GM12878 (cell line): Measurements from ENCODE around the gene SMIM7. TPM values are rescaled to one million over a fixed set of nuclear protein-coding genes. Genes with fewer than 3 reads are reported as not detected.

Experiments
- CREM ChIP-seq: IDR thresholded peaks from 2 replicates; pipeline ENCODE4 v1.6.1; 2014; ENCODE audit warnings: antibody characterized with exemption, low read depth
- DPF2 ChIP-seq: fragments of 450-650 bp; IDR thresholded peaks from 2 replicates; pipeline ENCODE4 v1.6.1; 2017; ENCODE audit warnings: mild to moderate bottlenecking
- ESRRA ChIP-seq: IDR thresholded peaks from 2 replicates; pipeline ENCODE4 v1.6.1; 2012; ENCODE audit warnings: mild to moderate bottlenecking, low read length, improper control_type of control experiment
- RAD51 ChIP-seq: fragments of 450-650 bp; IDR thresholded peaks from 2 replicates; pipeline ENCODE4 v1.6.1; 2016; ENCODE audit warnings: moderate library complexity, mild to moderate bottlenecking, inconsistent platforms
- SREBF1 ChIP-seq: IDR thresholded peaks from 2 replicates; pipeline ENCODE4 v1.6.1; 2012; ENCODE audit warnings: mild to moderate bottlenecking, low read length
- SRF ChIP-seq, 2 experiments: IDR thresholded peaks; 2 replicates each; pipeline ENCODE4 v1.6.1; 2011; ENCODE audit warnings: low read depth in 2 of 2, low read length in 2 of 2, mild to moderate bottlenecking in 1 of 2, moderate library complexity in 1 of 2
- SUZ12 ChIP-seq: fragments of 200-600 bp; sonication (generic); IDR thresholded peaks from one replicate; pipeline ENCODE4 v1.6.1; 2018; ENCODE audit warnings: antibody characterized with exemption, mild to moderate bottlenecking; ENCODE audit not compliant: unreplicated experiment
- TCF12 ChIP-seq: IDR thresholded peaks from 2 replicates; pipeline ENCODE4 v1.6.1; 2011; ENCODE audit warnings: low read depth, mild to moderate bottlenecking, low read length
- polyA plus RNA-seq, 11 experiments: library from polyadenylated mRNA; depleted of rRNA in 4 of 11; unstranded in 6 of 11; stranded (reverse) in 5 of 11; fragments of >200 nt; fragmentation: Nextera tagmentation in 4 of 11; fragmentation: Illumina TruSeq in 1 of 11; extraction: Ambion mirVana in 4 of 11; extraction: Trizol in 1 of 11; gene quantifications; 1 replicate in 1 of 11; 2 replicates in 10 of 11; pipeline versions ENCODE4 v1.2.1 to v1.2.3, GENCODE V29; 2011 to 2016; ENCODE audit warnings: inconsistent platforms in 2 of 11, missing spikeins in 2 of 11, low read depth in 1 of 11
- total RNA-seq, 4 experiments: library from RNA; depleted of rRNA in 3 of 4; stranded (reverse); fragments of >200 nt in 3 of 4; fragmentation: Illumina TruSeq in 1 of 4; extraction: Trizol in 1 of 4; gene quantifications; 2 replicates each; pipeline versions ENCODE4 v1.2.1 to v1.2.3, GENCODE V29; 2013 to 2021
- TF ChIP-seq, protein P1 (sequence below): fragments of 450-650 bp; IDR thresholded peaks from 2 replicates; pipeline ENCODE4 v1.6.1; 2017; ENCODE audit warnings: mild to moderate bottlenecking, moderate library complexity
- TF ChIP-seq, protein P2 (sequence below): fragments of 450-650 bp; formaldehyde crosslinking; IDR thresholded peaks from 2 replicates; pipeline ENCODE4 v1.4.0; 2020; ENCODE audit warnings: mild to moderate bottlenecking, moderate library complexity
- TF ChIP-seq, protein P3 (sequence below): fragments of 450-650 bp; IDR thresholded peaks from 2 replicates; pipeline ENCODE4 v1.6.1; 2018; ENCODE audit warnings: mild to moderate bottlenecking, low read depth, moderate library complexity; ENCODE audit not compliant: partially characterized antibody
- TF ChIP-seq, protein P4 (sequence below): IDR thresholded peaks from 2 replicates; pipeline ENCODE4 v1.6.1; 2012; ENCODE audit warnings: low read depth, low read length, improper control_type of control experiment
- TF ChIP-seq, protein P5 (sequence below): IDR thresholded peaks from 2 replicates; pipeline ENCODE4 v1.6.1; 2012; ENCODE audit warnings: improper control_type of control experiment, low read depth, low read length; ENCODE audit not compliant: insufficient replicate concordance

The SMIM7 gene
- total and polyA plus RNA-seq, 10 of the 15 experiments (the other 5 are each of a cell fraction or from before 2014, with no cell fraction given): 45.7 to 170 (median 70.8) TPM

DNA sequence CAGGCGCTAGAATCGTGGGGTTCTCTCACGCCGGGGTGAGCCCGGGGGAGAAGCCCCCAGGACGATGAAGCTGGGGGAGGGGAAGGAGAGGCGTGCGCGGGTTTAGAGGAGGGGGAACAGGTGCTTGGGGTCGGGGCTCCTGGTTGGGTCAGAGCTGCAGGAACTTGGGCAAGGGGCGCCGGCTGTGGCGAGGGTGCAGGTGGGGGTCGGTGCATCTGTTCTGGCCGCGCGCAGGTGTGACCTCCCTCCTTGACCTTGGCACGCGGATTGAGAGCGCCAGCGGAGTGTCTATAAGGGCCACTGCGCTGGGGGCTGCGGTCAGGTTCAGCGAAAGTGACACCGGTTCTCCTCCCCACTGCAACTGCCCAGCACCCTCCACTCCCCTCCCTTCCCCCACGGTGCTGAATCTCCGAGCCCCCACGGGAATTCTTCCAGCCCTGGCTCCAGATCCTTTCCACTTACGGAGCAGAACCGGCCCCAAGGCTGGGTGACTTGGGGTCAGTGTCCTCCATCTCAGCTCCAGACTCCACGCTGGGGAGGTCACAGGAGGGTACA, 1.6 kb upstream of the SMIM7 start (continued):
- TF ChIP-seq, protein P1, sequence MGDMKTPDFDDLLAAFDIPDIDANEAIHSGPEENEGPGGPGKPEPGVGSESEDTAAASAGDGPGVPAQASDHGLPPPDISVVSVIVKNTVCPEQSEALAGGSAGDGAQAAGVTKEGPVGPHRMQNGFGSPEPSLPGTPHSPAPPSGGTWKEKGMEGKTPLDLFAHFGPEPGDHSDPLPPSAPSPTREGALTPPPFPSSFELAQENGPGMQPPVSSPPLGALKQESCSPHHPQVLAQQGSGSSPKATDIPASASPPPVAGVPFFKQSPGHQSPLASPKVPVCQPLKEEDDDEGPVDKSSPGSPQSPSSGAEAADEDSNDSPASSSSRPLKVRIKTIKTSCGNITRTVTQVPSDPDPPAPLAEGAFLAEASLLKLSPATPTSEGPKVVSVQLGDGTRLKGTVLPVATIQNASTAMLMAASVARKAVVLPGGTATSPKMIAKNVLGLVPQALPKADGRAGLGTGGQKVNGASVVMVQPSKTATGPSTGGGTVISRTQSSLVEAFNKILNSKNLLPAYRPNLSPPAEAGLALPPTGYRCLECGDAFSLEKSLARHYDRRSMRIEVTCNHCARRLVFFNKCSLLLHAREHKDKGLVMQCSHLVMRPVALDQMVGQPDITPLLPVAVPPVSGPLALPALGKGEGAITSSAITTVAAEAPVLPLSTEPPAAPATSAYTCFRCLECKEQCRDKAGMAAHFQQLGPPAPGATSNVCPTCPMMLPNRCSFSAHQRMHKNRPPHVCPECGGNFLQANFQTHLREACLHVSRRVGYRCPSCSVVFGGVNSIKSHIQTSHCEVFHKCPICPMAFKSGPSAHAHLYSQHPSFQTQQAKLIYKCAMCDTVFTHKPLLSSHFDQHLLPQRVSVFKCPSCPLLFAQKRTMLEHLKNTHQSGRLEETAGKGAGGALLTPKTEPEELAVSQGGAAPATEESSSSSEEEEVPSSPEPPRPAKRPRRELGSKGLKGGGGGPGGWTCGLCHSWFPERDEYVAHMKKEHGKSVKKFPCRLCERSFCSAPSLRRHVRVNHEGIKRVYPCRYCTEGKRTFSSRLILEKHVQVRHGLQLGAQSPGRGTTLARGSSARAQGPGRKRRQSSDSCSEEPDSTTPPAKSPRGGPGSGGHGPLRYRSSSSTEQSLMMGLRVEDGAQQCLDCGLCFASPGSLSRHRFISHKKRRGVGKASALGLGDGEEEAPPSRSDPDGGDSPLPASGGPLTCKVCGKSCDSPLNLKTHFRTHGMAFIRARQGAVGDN: no peak
- TF ChIP-seq, protein P2, sequence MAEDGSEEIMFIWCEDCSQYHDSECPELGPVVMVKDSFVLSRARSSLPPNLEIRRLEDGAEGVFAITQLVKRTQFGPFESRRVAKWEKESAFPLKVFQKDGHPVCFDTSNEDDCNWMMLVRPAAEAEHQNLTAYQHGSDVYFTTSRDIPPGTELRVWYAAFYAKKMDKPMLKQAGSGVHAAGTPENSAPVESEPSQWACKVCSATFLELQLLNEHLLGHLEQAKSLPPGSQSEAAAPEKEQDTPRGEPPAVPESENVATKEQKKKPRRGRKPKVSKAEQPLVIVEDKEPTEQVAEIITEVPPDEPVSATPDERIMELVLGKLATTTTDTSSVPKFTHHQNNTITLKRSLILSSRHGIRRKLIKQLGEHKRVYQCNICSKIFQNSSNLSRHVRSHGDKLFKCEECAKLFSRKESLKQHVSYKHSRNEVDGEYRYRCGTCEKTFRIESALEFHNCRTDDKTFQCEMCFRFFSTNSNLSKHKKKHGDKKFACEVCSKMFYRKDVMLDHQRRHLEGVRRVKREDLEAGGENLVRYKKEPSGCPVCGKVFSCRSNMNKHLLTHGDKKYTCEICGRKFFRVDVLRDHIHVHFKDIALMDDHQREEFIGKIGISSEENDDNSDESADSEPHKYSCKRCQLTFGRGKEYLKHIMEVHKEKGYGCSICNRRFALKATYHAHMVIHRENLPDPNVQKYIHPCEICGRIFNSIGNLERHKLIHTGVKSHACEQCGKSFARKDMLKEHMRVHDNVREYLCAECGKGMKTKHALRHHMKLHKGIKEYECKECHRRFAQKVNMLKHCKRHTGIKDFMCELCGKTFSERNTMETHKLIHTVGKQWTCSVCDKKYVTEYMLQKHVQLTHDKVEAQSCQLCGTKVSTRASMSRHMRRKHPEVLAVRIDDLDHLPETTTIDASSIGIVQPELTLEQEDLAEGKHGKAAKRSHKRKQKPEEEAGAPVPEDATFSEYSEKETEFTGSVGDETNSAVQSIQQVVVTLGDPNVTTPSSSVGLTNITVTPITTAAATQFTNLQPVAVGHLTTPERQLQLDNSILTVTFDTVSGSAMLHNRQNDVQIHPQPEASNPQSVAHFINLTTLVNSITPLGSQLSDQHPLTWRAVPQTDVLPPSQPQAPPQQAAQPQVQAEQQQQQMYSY (CRISPR knock-in tag): no peak
- no peak for TF ChIP-seq SRF (IDR thresholded peaks at IDR 0.05; ENCODE audit: low read depth in 2 of 2, low read length in 2 of 2)
- TF ChIP-seq DPF2: peak; percentile 39; the same call in 1 of the 2 replicates
- peak; percentile 63; the same call in 1 of the 2 replicates for TF ChIP-seq ESRRA
- TF ChIP-seq RAD51: no peak
- peak; percentile 84 for TF ChIP-seq TCF12
- no peak for TF ChIP-seq SUZ12
- TF ChIP-seq, protein P3, sequence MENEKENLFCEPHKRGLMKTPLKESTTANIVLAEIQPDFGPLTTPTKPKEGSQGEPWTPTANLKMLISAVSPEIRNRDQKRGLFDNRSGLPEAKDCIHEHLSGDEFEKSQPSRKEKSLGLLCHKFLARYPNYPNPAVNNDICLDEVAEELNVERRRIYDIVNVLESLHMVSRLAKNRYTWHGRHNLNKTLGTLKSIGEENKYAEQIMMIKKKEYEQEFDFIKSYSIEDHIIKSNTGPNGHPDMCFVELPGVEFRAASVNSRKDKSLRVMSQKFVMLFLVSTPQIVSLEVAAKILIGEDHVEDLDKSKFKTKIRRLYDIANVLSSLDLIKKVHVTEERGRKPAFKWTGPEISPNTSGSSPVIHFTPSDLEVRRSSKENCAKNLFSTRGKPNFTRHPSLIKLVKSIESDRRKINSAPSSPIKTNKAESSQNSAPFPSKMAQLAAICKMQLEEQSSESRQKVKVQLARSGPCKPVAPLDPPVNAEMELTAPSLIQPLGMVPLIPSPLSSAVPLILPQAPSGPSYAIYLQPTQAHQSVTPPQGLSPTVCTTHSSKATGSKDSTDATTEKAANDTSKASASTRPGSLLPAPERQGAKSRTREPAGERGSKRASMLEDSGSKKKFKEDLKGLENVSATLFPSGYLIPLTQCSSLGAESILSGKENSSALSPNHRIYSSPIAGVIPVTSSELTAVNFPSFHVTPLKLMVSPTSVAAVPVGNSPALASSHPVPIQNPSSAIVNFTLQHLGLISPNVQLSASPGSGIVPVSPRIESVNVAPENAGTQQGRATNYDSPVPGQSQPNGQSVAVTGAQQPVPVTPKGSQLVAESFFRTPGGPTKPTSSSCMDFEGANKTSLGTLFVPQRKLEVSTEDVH: no peak
- peak; percentile 43; the same call in 1 of the 2 replicates for TF ChIP-seq CREM
- TF ChIP-seq, protein P4, sequence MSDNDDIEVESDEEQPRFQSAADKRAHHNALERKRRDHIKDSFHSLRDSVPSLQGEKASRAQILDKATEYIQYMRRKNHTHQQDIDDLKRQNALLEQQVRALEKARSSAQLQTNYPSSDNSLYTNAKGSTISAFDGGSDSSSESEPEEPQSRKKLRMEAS: 0 out of 2 replicates have a peak, but pooled peaks have one; percentile 10
- TF ChIP-seq SREBF1: no peak
- TF ChIP-seq, protein P5, sequence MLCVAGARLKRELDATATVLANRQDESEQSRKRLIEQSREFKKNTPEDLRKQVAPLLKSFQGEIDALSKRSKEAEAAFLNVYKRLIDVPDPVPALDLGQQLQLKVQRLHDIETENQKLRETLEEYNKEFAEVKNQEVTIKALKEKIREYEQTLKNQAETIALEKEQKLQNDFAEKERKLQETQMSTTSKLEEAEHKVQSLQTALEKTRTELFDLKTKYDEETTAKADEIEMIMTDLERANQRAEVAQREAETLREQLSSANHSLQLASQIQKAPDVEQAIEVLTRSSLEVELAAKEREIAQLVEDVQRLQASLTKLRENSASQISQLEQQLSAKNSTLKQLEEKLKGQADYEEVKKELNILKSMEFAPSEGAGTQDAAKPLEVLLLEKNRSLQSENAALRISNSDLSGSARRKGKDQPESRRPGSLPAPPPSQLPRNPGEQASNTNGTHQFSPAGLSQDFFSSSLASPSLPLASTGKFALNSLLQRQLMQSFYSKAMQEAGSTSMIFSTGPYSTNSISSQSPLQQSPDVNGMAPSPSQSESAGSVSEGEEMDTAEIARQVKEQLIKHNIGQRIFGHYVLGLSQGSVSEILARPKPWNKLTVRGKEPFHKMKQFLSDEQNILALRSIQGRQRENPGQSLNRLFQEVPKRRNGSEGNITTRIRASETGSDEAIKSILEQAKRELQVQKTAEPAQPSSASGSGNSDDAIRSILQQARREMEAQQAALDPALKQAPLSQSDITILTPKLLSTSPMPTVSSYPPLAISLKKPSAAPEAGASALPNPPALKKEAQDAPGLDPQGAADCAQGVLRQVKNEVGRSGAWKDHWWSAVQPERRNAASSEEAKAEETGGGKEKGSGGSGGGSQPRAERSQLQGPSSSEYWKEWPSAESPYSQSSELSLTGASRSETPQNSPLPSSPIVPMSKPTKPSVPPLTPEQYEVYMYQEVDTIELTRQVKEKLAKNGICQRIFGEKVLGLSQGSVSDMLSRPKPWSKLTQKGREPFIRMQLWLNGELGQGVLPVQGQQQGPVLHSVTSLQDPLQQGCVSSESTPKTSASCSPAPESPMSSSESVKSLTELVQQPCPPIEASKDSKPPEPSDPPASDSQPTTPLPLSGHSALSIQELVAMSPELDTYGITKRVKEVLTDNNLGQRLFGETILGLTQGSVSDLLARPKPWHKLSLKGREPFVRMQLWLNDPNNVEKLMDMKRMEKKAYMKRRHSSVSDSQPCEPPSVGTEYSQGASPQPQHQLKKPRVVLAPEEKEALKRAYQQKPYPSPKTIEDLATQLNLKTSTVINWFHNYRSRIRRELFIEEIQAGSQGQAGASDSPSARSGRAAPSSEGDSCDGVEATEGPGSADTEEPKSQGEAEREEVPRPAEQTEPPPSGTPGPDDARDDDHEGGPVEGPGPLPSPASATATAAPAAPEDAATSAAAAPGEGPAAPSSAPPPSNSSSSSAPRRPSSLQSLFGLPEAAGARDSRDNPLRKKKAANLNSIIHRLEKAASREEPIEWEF: no peak
